ENCODE results near the gene LBHD2. TPM values are rescaled to one million over a fixed set of nuclear protein-coding genes. Genes with fewer than 3 reads are reported as not detected.

The LBHD2 gene
- total RNA-seq, 4 donors from 2014 or later = not detected

DNA sequence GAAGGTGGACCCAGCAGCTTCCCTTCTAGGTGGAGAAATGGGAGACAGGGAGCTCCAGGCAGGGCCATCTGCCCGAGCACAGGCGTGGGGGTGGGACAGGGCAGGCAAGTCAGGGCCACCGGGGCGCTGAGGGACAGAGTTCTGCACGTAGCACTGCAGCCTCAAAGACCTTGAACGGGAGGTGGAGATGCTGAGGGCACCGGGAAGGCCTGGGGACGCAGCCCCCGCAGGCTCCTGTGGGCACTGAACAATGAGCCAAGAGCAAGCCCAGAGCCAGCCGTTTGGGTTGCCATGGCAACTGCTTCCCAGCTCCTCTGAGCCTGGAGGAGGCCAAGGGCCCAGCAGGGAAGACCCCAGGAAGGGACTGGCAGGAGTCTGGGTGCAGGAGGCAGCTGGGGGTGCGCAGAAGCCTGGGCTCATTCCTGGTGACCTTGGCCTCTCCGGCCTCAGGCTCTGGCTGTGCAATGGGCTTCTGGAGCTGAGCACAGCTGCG, 3.4 kb downstream of the LBHD2 start:
- intact Hi-C loops (cut with DNase I) = no loop called here
- H3K27ac ChIP-seq = no peak overlapping the region
- DNase-seq = no peak
- no peaks in the 10 kb centered on the region for H3K9me3 ChIP-seq
- 74 to 81% methylated on average over 7 to 11 of the region's 13 CpGs for WGBS, 2 donors
- H3K4me1 ChIP-seq = peaks cover 0 to 13% of the 10 kb centered on the region in 2 donors
- H3K36me3 ChIP-seq = no peaks in the 10 kb centered on the region
- TF ChIP-seq, protein P1, sequence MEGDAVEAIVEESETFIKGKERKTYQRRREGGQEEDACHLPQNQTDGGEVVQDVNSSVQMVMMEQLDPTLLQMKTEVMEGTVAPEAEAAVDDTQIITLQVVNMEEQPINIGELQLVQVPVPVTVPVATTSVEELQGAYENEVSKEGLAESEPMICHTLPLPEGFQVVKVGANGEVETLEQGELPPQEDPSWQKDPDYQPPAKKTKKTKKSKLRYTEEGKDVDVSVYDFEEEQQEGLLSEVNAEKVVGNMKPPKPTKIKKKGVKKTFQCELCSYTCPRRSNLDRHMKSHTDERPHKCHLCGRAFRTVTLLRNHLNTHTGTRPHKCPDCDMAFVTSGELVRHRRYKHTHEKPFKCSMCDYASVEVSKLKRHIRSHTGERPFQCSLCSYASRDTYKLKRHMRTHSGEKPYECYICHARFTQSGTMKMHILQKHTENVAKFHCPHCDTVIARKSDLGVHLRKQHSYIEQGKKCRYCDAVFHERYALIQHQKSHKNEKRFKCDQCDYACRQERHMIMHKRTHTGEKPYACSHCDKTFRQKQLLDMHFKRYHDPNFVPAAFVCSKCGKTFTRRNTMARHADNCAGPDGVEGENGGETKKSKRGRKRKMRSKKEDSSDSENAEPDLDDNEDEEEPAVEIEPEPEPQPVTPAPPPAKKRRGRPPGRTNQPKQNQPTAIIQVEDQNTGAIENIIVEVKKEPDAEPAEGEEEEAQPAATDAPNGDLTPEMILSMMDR (IDR thresholded peaks at IDR 0.05) = no peak
- TF ChIP-seq POLR2A (IDR thresholded peaks at IDR 0.05) = no peak
- no peaks in the 10 kb centered on the region for H3K27me3 ChIP-seq
- no peak overlapping the region for H3K4me3 ChIP-seq (replicated peaks in 1 of 3)

DNA sequence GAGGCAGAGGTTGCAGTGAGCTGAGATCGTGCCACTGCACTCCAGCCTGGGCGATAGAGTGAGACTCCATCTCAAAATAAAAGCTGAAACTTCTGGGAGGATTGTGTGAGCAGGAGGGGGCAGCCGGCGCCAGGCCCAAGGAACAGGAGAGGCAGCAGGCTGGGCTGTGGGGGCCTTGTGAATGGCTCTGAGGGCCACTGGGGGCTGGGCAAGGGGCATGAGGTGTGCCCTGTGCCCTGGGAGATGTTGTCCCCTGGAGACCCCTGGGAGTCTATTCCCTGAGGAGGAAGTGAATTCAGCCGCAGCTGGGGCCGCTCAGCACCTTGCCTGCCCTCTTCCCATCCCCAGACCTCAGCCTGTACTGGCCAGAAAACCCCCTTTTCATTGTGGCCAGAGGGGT, 4.9 kb downstream of the LBHD2 start:
- Histone ChIP-seq H3K27me3 (no peaks in the 10 kb centered on the region), H3K9me3 (no peaks in the 10 kb centered on the region), H3K4me3 (replicated peaks in 1 of 3) (no peak overlapping the region), H3K36me3 (no peaks in the 10 kb centered on the region), H3K27ac (no peak overlapping the region), H3K4me1 (peaks cover 0 to 12% of the 10 kb centered on the region in 2 donors)
- 83 to 93% methylated on average over 6 of the region's 6 CpGs for WGBS, 2 donors
- intact Hi-C loops (cut with DNase I) = no loop called here
- no peak for DNase-seq
- TF ChIP-seq, protein P1 (IDR thresholded peaks at IDR 0.05) = no peak
- TF ChIP-seq POLR2A (IDR thresholded peaks at IDR 0.05) = no peak

DNA sequence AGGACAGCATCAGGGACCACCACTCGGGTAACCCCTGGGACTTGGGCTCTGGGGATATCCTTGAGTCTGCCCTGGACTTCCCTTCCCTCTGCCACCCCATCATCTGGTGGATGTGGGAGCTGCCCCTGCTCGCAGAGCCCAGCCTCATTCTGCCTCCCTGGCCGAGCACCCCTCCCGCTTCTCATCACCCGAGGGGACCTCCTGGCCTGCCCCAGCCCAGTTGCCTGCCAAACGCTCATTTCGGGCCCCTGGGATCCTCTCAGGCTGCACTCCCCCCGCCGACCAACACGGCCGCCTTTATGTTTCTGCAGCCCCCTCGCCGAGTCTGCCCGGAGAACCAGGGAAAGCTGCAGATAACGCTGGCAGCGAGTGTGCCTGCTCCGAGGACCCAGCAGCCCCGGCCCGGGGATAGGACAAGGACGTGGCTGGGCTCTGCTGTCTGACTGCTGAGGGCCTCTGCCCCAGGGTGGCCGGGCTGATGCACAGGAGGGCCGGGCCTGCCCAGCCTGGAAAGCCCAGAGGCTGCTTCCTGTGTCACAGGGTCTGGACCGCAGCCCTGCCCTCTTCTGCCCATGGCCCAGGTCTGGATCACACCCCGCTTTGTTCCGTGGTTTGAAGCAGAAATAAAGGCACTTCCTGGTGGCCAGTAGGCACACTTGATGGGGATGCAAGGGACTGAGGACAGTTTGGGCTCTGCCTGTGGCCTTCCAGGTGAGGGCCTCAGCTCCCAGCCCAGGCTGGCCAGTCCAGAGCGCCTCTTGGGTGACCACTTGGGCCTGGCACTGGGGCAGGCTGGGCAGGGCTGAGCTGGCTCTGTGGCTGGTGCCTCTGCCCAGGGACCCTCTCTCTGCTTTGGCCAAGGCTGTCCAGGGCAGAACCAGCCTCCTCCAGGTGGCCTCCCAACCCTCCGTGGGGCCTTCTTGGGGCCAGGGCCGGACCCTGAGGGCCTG, 5.7 kb downstream of the LBHD2 start:
- WGBS, 2 donors = 91 to 95% methylated on average over 19 to 21 of the region's 28 CpGs
- Histone ChIP-seq H3K27ac (no peak overlapping the region), H3K4me3 (replicated peaks in 1 of 3) (no peak overlapping the region), H3K4me1 (peaks cover 0 to 8% of the 10 kb centered on the region in 2 donors), H3K9me3 (no peaks in the 10 kb centered on the region), H3K27me3 (no peaks in the 10 kb centered on the region), H3K36me3 (no peaks in the 10 kb centered on the region)
- TF ChIP-seq POLR2A (IDR thresholded peaks at IDR 0.05) = no peak
- TF ChIP-seq, protein P1 (IDR thresholded peaks at IDR 0.05) = no peak
- intact Hi-C loops (cut with DNase I) = loop anchor here (10.0 kb wide), 1 partner anchor 395 kb away; no protein-coding TSS in a partner anchor
- no peak for DNase-seq

DNA sequence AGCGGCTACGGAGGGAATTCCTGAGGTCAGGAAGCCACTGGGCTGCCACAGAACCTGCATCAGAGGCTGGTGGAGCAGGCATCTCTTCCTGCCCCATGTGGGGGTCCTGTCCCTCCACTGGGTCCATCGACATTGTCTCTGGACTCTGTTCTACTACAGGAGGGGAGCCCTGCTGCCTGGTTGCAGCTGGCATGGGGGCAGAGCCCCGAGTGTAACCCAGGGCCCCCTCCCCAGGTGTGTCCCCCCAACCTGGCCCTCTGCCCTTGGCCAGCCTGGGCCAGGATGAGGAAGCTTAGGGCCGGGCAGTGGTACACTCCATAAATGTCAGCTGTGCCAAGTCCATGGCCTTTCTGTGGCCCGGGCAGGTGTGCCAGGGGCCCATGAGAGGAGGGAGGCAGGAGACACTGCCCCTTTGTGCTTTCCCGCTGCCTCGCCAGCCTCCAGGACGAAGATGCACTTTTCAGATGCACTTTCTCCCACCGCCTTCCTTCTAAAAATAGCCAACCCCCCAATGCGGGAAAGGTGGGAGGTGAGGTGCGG, 6.5 kb downstream of the LBHD2 start:
- TF ChIP-seq POLR2A (IDR thresholded peaks at IDR 0.05) = no peak
- TF ChIP-seq, protein P1 (IDR thresholded peaks at IDR 0.05) = no peak
- Histone ChIP-seq H3K9me3 (no peaks in the 10 kb centered on the region), H3K27me3 (no peaks in the 10 kb centered on the region), H3K4me1 (peaks cover 0 to 8% of the 10 kb centered on the region in 2 donors), H3K4me3 (replicated peaks in 1 of 3) (no peak overlapping the region), H3K36me3 (no peaks in the 10 kb centered on the region), H3K27ac (no peak overlapping the region)
- intact Hi-C loops (cut with DNase I) = loop anchor here (10.0 kb wide), 1 partner anchor 396 kb away; no protein-coding TSS in a partner anchor
- 86 to 92% methylated on average over 9 to 11 of the region's 12 CpGs for WGBS, 2 donors
- DNase-seq = no peak

All from thyroid gland (tissue), 4 donors.